Measurements from ENCODE around the gene FOXRED2.

FOXRED2 gene

DNA sequence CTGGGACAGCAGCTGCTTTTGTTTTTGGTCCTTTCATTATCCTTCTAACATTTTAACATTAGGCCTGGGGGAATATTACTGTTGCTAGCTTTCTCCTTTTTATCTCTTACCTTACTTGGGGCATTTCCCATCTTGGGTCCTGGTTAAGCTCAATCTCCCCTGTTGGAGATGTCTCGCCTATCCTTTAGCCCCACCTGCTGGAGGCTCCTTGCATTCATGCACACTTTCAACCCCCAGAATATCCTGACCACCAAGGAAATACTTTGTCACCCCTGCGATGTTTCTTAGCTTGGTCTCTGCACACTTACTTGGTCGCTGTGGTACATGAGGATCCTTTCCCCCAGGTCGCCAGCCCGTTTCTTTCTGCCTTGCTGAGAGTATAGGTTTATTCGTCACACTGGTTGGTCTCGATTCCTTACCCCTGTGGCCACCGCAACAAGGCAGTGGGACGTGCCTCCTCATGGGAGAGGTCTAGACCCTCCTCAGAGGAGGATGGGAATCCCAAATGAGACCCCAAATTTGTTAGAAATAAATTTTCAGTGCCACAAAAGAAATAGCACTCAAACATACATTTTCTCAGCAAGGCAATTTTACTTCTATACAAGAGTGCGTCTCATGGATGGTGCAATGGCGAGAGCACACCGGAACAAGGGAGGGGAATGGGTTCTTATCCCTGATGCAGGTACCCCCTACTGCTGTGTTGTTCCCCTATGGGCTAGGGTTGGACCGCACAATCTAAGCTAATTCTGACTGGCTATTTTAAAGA, 20.0 kb downstream of the FOXRED2 start:
- Histone ChIP-seq H3K27ac (no peak overlapping the region), H3K36me3 (no peaks in the 10 kb centered on the region), H3K9me3 (no peaks in the 10 kb centered on the region), H3K4me1 (ENCODE audit: control insufficient read depth in 1 of 2, insufficient read depth in 1 of 2, low read depth in 1 of 2, low read length in 1 of 2) (peaks cover 6% of the 10 kb centered on the region in 2 experiments), H3K27me3 (no peaks in the 10 kb centered on the region), H3K4me3 (ENCODE audit: low read depth in 1 of 2, low read length in 1 of 2) (no peak overlapping the region)
- TF ChIP-seq, protein P1, sequence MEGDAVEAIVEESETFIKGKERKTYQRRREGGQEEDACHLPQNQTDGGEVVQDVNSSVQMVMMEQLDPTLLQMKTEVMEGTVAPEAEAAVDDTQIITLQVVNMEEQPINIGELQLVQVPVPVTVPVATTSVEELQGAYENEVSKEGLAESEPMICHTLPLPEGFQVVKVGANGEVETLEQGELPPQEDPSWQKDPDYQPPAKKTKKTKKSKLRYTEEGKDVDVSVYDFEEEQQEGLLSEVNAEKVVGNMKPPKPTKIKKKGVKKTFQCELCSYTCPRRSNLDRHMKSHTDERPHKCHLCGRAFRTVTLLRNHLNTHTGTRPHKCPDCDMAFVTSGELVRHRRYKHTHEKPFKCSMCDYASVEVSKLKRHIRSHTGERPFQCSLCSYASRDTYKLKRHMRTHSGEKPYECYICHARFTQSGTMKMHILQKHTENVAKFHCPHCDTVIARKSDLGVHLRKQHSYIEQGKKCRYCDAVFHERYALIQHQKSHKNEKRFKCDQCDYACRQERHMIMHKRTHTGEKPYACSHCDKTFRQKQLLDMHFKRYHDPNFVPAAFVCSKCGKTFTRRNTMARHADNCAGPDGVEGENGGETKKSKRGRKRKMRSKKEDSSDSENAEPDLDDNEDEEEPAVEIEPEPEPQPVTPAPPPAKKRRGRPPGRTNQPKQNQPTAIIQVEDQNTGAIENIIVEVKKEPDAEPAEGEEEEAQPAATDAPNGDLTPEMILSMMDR (IDR thresholded peaks at IDR 0.05): peak; percentile 63

DNA sequence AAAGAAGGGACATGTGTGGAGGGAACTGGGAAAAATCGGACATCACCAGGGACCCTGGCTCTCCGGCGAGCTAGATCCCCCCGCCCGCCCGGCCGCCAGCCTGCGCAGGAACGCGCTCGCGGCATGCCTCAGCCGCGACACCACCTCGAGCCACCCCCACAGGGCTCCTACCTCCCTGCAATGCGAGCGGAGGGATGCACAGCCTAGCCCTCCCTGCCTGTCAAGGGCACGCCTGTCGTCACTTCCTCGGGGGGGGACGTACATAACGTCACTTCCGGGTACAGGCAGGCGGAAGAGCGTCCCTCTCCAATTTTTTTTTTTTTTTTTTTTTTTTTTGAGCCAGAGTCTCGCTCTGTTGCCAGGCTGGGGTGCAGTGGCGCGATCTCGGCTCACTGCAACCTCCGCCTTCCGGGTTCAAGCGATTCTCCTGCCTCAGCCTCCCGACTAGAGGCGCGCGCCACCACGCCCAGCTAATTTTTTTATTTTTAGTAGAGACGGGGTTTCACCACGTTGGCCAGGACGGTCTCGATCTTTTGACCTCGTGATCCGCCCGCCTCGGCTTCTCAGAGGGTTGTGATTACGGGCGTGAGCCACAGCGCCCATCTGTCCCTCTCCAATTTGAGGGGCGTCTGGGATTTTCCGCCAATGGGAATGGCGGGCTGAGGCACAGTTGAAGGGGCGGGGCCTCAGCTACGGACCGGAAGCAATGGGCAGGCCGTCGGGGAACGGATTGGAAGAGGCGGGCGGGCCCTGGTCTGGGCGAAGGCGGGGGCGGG, 25.3 kb downstream of the FOXRED2 start, which contains the start of gene TXN2:
TSS of gene TXN2 (minus strand) at position 248 of the 776 bp plus-strand sequence. CDS start 803 bp downstream, outside the sequence.
- Histone ChIP-seq H3K27me3 (no peaks in the 10 kb centered on the region), H3K9me3 (no peaks in the 10 kb centered on the region), H3K4me1 (ENCODE audit: control insufficient read depth in 1 of 2, insufficient read depth in 1 of 2, low read depth in 1 of 2, low read length in 1 of 2) (peaks cover 14 to 16% of the 10 kb centered on the region in 2 experiments), H3K36me3 (peaks cover 5% of the 10 kb centered on the region), H3K4me3 (ENCODE audit: low read depth in 1 of 2, low read length in 1 of 2) (peak within 1 kb of the TSS; percentile 86 to 96), H3K27ac (peak within 1 kb of the TSS; percentile 99)
- TF ChIP-seq, protein P1 (IDR thresholded peaks at IDR 0.05): no peak

DNA sequence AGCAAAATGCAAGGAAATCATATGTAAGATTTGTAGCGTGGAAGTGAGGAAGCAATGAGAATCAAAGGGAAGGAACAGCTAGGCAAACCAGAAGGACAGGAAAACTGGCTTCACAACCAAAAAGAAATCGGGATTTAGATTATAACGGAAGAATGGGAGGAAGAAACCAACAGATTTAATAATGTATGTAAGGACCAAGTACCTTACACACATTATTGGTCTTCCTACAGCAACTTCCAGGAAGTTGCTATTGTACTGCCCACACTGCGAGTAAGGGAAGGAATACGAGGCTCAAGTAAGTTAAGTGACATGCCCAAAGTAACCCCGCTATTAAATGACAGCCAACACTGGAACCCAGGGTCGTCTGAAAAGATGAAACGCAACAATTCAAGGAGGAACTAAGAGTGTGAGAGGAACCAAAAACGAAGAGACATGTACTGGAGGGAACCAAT, 25.9 kb downstream of the FOXRED2 start:
- Histone ChIP-seq H3K9me3 (no peaks in the 10 kb centered on the region), H3K36me3 (peaks cover 9% of the 10 kb centered on the region), H3K27ac (peak overlapping the region; percentile 99), H3K4me1 (ENCODE audit: control insufficient read depth in 1 of 2, insufficient read depth in 1 of 2, low read depth in 1 of 2, low read length in 1 of 2) (peaks cover 14 to 16% of the 10 kb centered on the region in 2 experiments), H3K27me3 (no peaks in the 10 kb centered on the region), H3K4me3 (ENCODE audit: low read depth in 1 of 2, low read length in 1 of 2) (peak overlapping the region; percentile 86 to 96)
- TF ChIP-seq, protein P1 (IDR thresholded peaks at IDR 0.05): no peak

DNA sequence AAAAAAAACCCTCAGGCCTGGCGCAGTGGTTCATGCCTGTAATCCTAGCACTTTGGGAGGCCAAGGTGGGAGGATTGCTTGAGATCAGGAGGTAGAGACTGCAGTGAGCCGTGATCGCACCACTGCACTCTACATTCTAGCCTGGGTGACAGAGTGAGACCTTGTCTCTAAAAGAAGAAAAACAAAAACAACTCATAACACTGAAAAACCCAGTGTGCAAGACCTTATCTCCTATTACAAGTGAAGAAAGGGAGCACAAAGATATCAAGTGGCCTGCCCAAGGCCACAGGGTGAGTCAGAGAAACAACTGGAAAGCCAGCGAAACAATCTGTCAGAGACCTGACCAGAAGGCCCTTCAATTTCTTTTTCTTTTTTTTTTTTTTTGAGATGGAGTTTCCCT, 27.9 kb downstream of the FOXRED2 start:
- peaks cover 18% of the 10 kb centered on the region for H3K36me3 ChIP-seq
- TF ChIP-seq, protein P1 (IDR thresholded peaks at IDR 0.05): no peak
- no peaks in the 10 kb centered on the region for H3K9me3 ChIP-seq
- H3K4me3 ChIP-seq (ENCODE audit: low read depth in 1 of 2, low read length in 1 of 2): no peak overlapping the region
- no peak overlapping the region for H3K27ac ChIP-seq
- H3K27me3 ChIP-seq: no peaks in the 10 kb centered on the region
- H3K4me1 ChIP-seq (ENCODE audit: control insufficient read depth in 1 of 2, insufficient read depth in 1 of 2, low read depth in 1 of 2, low read length in 1 of 2): peaks cover 17 to 18% of the 10 kb centered on the region in 2 experiments

DNA sequence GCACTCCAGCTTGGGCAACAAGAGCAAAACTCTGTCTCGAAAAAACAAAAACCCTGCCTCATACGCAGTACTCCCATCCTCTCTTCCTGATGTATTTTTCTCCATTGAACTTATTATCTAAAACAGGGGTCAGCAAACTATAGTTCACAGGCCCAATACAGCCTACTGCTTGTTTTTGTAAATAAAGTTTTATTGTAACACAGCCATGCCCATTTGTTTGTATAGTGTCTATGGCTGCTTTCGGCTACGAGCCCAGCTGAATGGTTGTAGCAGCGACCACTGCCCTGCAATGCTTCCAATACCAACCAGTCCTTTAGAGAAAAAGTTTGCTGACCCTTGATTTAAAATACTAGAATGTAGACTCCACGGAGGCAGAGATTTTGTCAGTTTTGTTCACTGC, 31.5 kb downstream of the FOXRED2 start:
- H3K27me3 ChIP-seq: no peaks in the 10 kb centered on the region
- no peak overlapping the region for H3K27ac ChIP-seq
- H3K4me3 ChIP-seq (ENCODE audit: low read depth in 1 of 2, low read length in 1 of 2): no peak overlapping the region
- TF ChIP-seq, protein P1 (IDR thresholded peaks at IDR 0.05): no peak
- H3K4me1 ChIP-seq (ENCODE audit: control insufficient read depth in 1 of 2, insufficient read depth in 1 of 2, low read depth in 1 of 2, low read length in 1 of 2): peaks cover 18 to 19% of the 10 kb centered on the region in 2 experiments
- H3K36me3 ChIP-seq: peaks cover 18% of the 10 kb centered on the region
- H3K9me3 ChIP-seq: no peaks in the 10 kb centered on the region
